Measurements from ENCODE around the gene TNNI3K.

The TNNI3K gene

GRCh38 chr1:74316302-74316701 is 81.1 kb downstream of the TNNI3K start:
- no peak for DNase-seq (ENCODE audit: low read depth)

GRCh38 chr1:74317663-74318062 is 82.5 kb downstream of the TNNI3K start:
- no peak for DNase-seq (ENCODE audit: low read depth)

- DNase-seq (ENCODE audit: low read depth): no peak
Measured at GRCh38 chr1:74323937-74324473, 88.8 kb downstream of the TNNI3K start.

- no peak for DNase-seq (ENCODE audit: low read depth)
Measured at GRCh38 chr1:74324684-74325448, 89.7 kb downstream of the TNNI3K start.

GRCh38 chr1:74328851-74329250 is 93.7 kb downstream of the TNNI3K start:
- no peak for DNase-seq (ENCODE audit: low read depth)

- DNase-seq (ENCODE audit: low read depth): no peak
Measured at GRCh38 chr1:74333244-74333643, 98.1 kb downstream of the TNNI3K start.

GRCh38 chr1:74334147-74334546 is 99.0 kb downstream of the TNNI3K start:
- no peak for DNase-seq (ENCODE audit: low read depth)

GRCh38 chr1:74340656-74341055 is 105.5 kb downstream of the TNNI3K start:
- DNase-seq (ENCODE audit: low read depth): no peak

- no peak for DNase-seq (ENCODE audit: low read depth)
Measured at GRCh38 chr1:74341702-74342339, 106.6 kb downstream of the TNNI3K start.

GRCh38 chr1:74343216-74343615 is 108.0 kb downstream of the TNNI3K start:
- DNase-seq (ENCODE audit: low read depth): no peak

GRCh38 chr1:74344387-74344786 is 109.2 kb downstream of the TNNI3K start:
- DNase-seq (ENCODE audit: low read depth): no peak

GRCh38 chr1:74356493-74356892 is 121.3 kb downstream of the TNNI3K start:
- DNase-seq (ENCODE audit: low read depth): no peak

GRCh38 chr1:74357150-74357549 is 122.0 kb downstream of the TNNI3K start:
- no peak for DNase-seq (ENCODE audit: low read depth)

- no peak for DNase-seq (ENCODE audit: low read depth)
Measured at GRCh38 chr1:74357756-74358155, 122.6 kb downstream of the TNNI3K start.

- DNase-seq (ENCODE audit: low read depth): no peak
Measured at GRCh38 chr1:74362691-74363090, 127.5 kb downstream of the TNNI3K start.

- DNase-seq (ENCODE audit: low read depth): no peak
Measured at GRCh38 chr1:74363220-74363619, 128.0 kb downstream of the TNNI3K start.

- DNase-seq (ENCODE audit: low read depth): no peak
Measured at GRCh38 chr1:74367175-74367813, 132.1 kb downstream of the TNNI3K start.

GRCh38 chr1:74368335-74368734 is 133.1 kb downstream of the TNNI3K start:
- DNase-seq (ENCODE audit: low read depth): no peak

GRCh38 chr1:74375376-74375775 is 140.2 kb downstream of the TNNI3K start:
- DNase-seq (ENCODE audit: low read depth): no peak

GRCh38 chr1:74380252-74380651 is 145.1 kb downstream of the TNNI3K start:
- no peak for DNase-seq (ENCODE audit: low read depth)

GRCh38 chr1:74388855-74389254 is 153.7 kb downstream of the TNNI3K start:
- DNase-seq (ENCODE audit: low read depth): no peak

- no peak for DNase-seq (ENCODE audit: low read depth)
Measured at GRCh38 chr1:74392186-74392585, 157.0 kb downstream of the TNNI3K start.

- DNase-seq (ENCODE audit: low read depth): no peak
Measured at GRCh38 chr1:74392840-74393239, 157.7 kb downstream of the TNNI3K start.
